ENCODE results near the gene PRKAG2.

The PRKAG2 gene

GRCh38 chr7:151551820-151552219 lies 325.1 kb downstream of the PRKAG2 start:
- peaks cover 0 to 7% (median 5%) of the 10 kb centered on the region in 5 donors for H3K36me3 ChIP-seq (ENCODE audit: control insufficient read depth in 5 of 5, insufficient read depth in 5 of 5, low read length in 5 of 5)
- no peaks in the 10 kb centered on the region for H3K27me3 ChIP-seq (ENCODE audit: control insufficient read depth in 5 of 5, insufficient read depth in 4 of 5, low read length in 5 of 5)
- H3K4me1 ChIP-seq (ENCODE audit: control insufficient read depth in 5 of 5, insufficient read depth in 5 of 5, low read length in 5 of 5) = peaks cover 0 to 7% (median 4%) of the 10 kb centered on the region in 5 donors
- H3K4me3 ChIP-seq (ENCODE audit: low read depth in 1 of 5, low read length in 5 of 5) = no peak overlapping the region
- H3K9ac ChIP-seq (ENCODE audit: low read length in 5 of 5) = no peak overlapping the region
- no peak overlapping the region for H3K27ac ChIP-seq (ENCODE audit: low read depth, low read length)
- H3K9me3 ChIP-seq (ENCODE audit: control insufficient read depth in 5 of 5, low read length in 5 of 5) = no peaks in the 10 kb centered on the region

- Histone ChIP-seq H3K9me3 (ENCODE audit: control insufficient read depth in 5 of 5, low read length in 5 of 5) (no peaks in the 10 kb centered on the region), H3K27me3 (ENCODE audit: control insufficient read depth in 5 of 5, insufficient read depth in 4 of 5, low read length in 5 of 5) (peaks cover 0 to 6% (median 2%) of the 10 kb centered on the region in 5 donors), H3K4me3 (ENCODE audit: low read depth in 1 of 5, low read length in 5 of 5) (no peak overlapping the region), H3K27ac (ENCODE audit: low read depth, low read length) (no peak overlapping the region), H3K9ac (ENCODE audit: low read length in 5 of 5) (no peak overlapping the region), H3K36me3 (ENCODE audit: control insufficient read depth in 5 of 5, insufficient read depth in 5 of 5, low read length in 5 of 5) (peaks cover 0 to 4% (median 0%) of the 10 kb centered on the region in 5 donors), H3K4me1 (ENCODE audit: control insufficient read depth in 5 of 5, insufficient read depth in 5 of 5, low read length in 5 of 5) (peaks cover 0 to 7% (median 4%) of the 10 kb centered on the region in 5 donors)
Measured at GRCh38 chr7:151550656-151551286, 326.1 kb downstream of the PRKAG2 start.

GRCh38 chr7:151549644-151550043 lies 327.3 kb downstream of the PRKAG2 start:
- H3K4me3 ChIP-seq (ENCODE audit: low read depth in 1 of 5, low read length in 5 of 5) = no peak overlapping the region
- H3K4me1 ChIP-seq (ENCODE audit: control insufficient read depth in 5 of 5, insufficient read depth in 5 of 5, low read length in 5 of 5) = peaks cover 0 to 7% (median 4%) of the 10 kb centered on the region in 5 donors
- H3K27me3 ChIP-seq (ENCODE audit: control insufficient read depth in 5 of 5, insufficient read depth in 4 of 5, low read length in 5 of 5) = peaks cover 0 to 6% (median 2%) of the 10 kb centered on the region in 5 donors
- H3K9ac ChIP-seq (ENCODE audit: low read length in 5 of 5) = no peak overlapping the region
- no peaks in the 10 kb centered on the region for H3K36me3 ChIP-seq (ENCODE audit: control insufficient read depth in 5 of 5, insufficient read depth in 5 of 5, low read length in 5 of 5)
- H3K9me3 ChIP-seq (ENCODE audit: control insufficient read depth in 5 of 5, low read length in 5 of 5) = no peaks in the 10 kb centered on the region
- H3K27ac ChIP-seq (ENCODE audit: low read depth, low read length) = no peak overlapping the region

- peaks cover 0 to 3% (median 2%) of the 10 kb centered on the region in 5 donors for H3K4me1 ChIP-seq (ENCODE audit: control insufficient read depth in 5 of 5, insufficient read depth in 5 of 5, low read length in 5 of 5)
- H3K9ac ChIP-seq (ENCODE audit: low read length in 5 of 5) = no peak overlapping the region
- H3K36me3 ChIP-seq (ENCODE audit: control insufficient read depth in 5 of 5, insufficient read depth in 5 of 5, low read length in 5 of 5) = no peaks in the 10 kb centered on the region
- no peaks in the 10 kb centered on the region for H3K9me3 ChIP-seq (ENCODE audit: control insufficient read depth in 5 of 5, low read length in 5 of 5)
- H3K27ac ChIP-seq (ENCODE audit: low read depth, low read length) = no peak overlapping the region
- H3K27me3 ChIP-seq (ENCODE audit: control insufficient read depth in 5 of 5, insufficient read depth in 4 of 5, low read length in 5 of 5) = peaks cover 0 to 6% (median 2%) of the 10 kb centered on the region in 5 donors
- no peak overlapping the region for H3K4me3 ChIP-seq (ENCODE audit: low read depth in 1 of 5, low read length in 5 of 5)
Measured at GRCh38 chr7:151549083-151549482, 327.8 kb downstream of the PRKAG2 start.

- Histone ChIP-seq H3K27ac (ENCODE audit: low read depth, low read length) (no peak overlapping the region), H3K27me3 (ENCODE audit: control insufficient read depth in 5 of 5, insufficient read depth in 4 of 5, low read length in 5 of 5) (peaks cover 0 to 6% (median 2%) of the 10 kb centered on the region in 5 donors), H3K9ac (ENCODE audit: low read length in 5 of 5) (no peak overlapping the region), H3K4me3 (ENCODE audit: low read depth in 1 of 5, low read length in 5 of 5) (no peak overlapping the region), H3K4me1 (ENCODE audit: control insufficient read depth in 5 of 5, insufficient read depth in 5 of 5, low read length in 5 of 5) (peaks cover 0 to under 1% (median 0%) of the 10 kb centered on the region in 5 donors), H3K9me3 (ENCODE audit: control insufficient read depth in 5 of 5, low read length in 5 of 5) (no peaks in the 10 kb centered on the region), H3K36me3 (ENCODE audit: control insufficient read depth in 5 of 5, insufficient read depth in 5 of 5, low read length in 5 of 5) (no peaks in the 10 kb centered on the region)
Measured at GRCh38 chr7:151544183-151544582, 332.7 kb downstream of the PRKAG2 start.

GRCh38 chr7:151542606-151543130 lies 334.2 kb downstream of the PRKAG2 start:
- Histone ChIP-seq H3K27me3 (ENCODE audit: control insufficient read depth in 5 of 5, insufficient read depth in 4 of 5, low read length in 5 of 5) (peaks cover 0 to 6% (median 2%) of the 10 kb centered on the region in 5 donors), H3K9me3 (ENCODE audit: control insufficient read depth in 5 of 5, low read length in 5 of 5) (no peaks in the 10 kb centered on the region), H3K27ac (ENCODE audit: low read depth, low read length) (no peak overlapping the region), H3K4me3 (ENCODE audit: low read depth in 1 of 5, low read length in 5 of 5) (no peak overlapping the region), H3K4me1 (ENCODE audit: control insufficient read depth in 5 of 5, insufficient read depth in 5 of 5, low read length in 5 of 5) (peaks cover 1 to 14% (median 4%) of the 10 kb centered on the region in 5 donors), H3K9ac (ENCODE audit: low read length in 5 of 5) (no peak overlapping the region), H3K36me3 (ENCODE audit: control insufficient read depth in 5 of 5, insufficient read depth in 5 of 5, low read length in 5 of 5) (no peaks in the 10 kb centered on the region)

- peaks cover 1 to 14% (median 4%) of the 10 kb centered on the region in 5 donors for H3K4me1 ChIP-seq (ENCODE audit: control insufficient read depth in 5 of 5, insufficient read depth in 5 of 5, low read length in 5 of 5)
- peaks cover 0 to 6% (median 2%) of the 10 kb centered on the region in 5 donors for H3K27me3 ChIP-seq (ENCODE audit: control insufficient read depth in 5 of 5, insufficient read depth in 4 of 5, low read length in 5 of 5)
- no peak overlapping the region for H3K4me3 ChIP-seq (ENCODE audit: low read depth in 1 of 5, low read length in 5 of 5)
- no peaks in the 10 kb centered on the region for H3K9me3 ChIP-seq (ENCODE audit: control insufficient read depth in 5 of 5, low read length in 5 of 5)
- H3K36me3 ChIP-seq (ENCODE audit: control insufficient read depth in 5 of 5, insufficient read depth in 5 of 5, low read length in 5 of 5) = no peaks in the 10 kb centered on the region
- H3K27ac ChIP-seq (ENCODE audit: low read depth, low read length) = no peak overlapping the region
- H3K9ac ChIP-seq (ENCODE audit: low read length in 5 of 5) = no peak overlapping the region
Measured at GRCh38 chr7:151541709-151542499, 335.0 kb downstream of the PRKAG2 start.

GRCh38 chr7:151540146-151540545 lies 336.8 kb downstream of the PRKAG2 start:
- Histone ChIP-seq H3K4me1 (ENCODE audit: control insufficient read depth in 5 of 5, insufficient read depth in 5 of 5, low read length in 5 of 5) (peaks cover 1 to 14% (median 4%) of the 10 kb centered on the region in 5 donors), H3K9me3 (ENCODE audit: control insufficient read depth in 5 of 5, low read length in 5 of 5) (no peaks in the 10 kb centered on the region), H3K9ac (ENCODE audit: low read length in 5 of 5) (no peak overlapping the region), H3K27me3 (ENCODE audit: control insufficient read depth in 5 of 5, insufficient read depth in 4 of 5, low read length in 5 of 5) (no peaks in the 10 kb centered on the region), H3K27ac (ENCODE audit: low read depth, low read length) (no peak overlapping the region), H3K4me3 (ENCODE audit: low read depth in 1 of 5, low read length in 5 of 5) (no peak overlapping the region), H3K36me3 (ENCODE audit: control insufficient read depth in 5 of 5, insufficient read depth in 5 of 5, low read length in 5 of 5) (no peaks in the 10 kb centered on the region)

- no peak overlapping the region for H3K9ac ChIP-seq (ENCODE audit: low read length in 5 of 5)
- H3K4me3 ChIP-seq (ENCODE audit: low read depth in 1 of 5, low read length in 5 of 5) = no peak overlapping the region
- peaks cover 1 to 14% (median 4%) of the 10 kb centered on the region in 5 donors for H3K4me1 ChIP-seq (ENCODE audit: control insufficient read depth in 5 of 5, insufficient read depth in 5 of 5, low read length in 5 of 5)
- no peaks in the 10 kb centered on the region for H3K27me3 ChIP-seq (ENCODE audit: control insufficient read depth in 5 of 5, insufficient read depth in 4 of 5, low read length in 5 of 5)
- H3K9me3 ChIP-seq (ENCODE audit: control insufficient read depth in 5 of 5, low read length in 5 of 5) = no peaks in the 10 kb centered on the region
- H3K27ac ChIP-seq (ENCODE audit: low read depth, low read length) = no peak overlapping the region
- H3K36me3 ChIP-seq (ENCODE audit: control insufficient read depth in 5 of 5, insufficient read depth in 5 of 5, low read length in 5 of 5) = no peaks in the 10 kb centered on the region
Measured at GRCh38 chr7:151539088-151539671, 337.7 kb downstream of the PRKAG2 start.
